Medulla oblongata (tissue), 1 donor: ENCODE data around the gene MACROD2.
"Not testable (repeated sequence)": the region's sequence is repeated elsewhere in the genome, so short reads cannot be mapped to it uniquely, and the experiment has no call there.

Experiments
- DNase-seq: peaks from one replicate; pipeline ENCODE4 v3.0.0-alpha.2; 2015; ENCODE audit errors: extremely low spot score

MACROD2 gene

GRCh38 chr20:14915356-14915755 lies 920.0 kb downstream of the MACROD2 start:
- peak; percentile 20 for DNase-seq

- no peak for DNase-seq
Measured at GRCh38 chr20:14916360-14916920, 921.1 kb downstream of the MACROD2 start.

- no peak for DNase-seq
Measured at GRCh38 chr20:14918281-14918680, 923.0 kb downstream of the MACROD2 start.

- DNase-seq = peak; percentile 8
Measured at GRCh38 chr20:14918976-14919375, 923.7 kb downstream of the MACROD2 start.

- peak; percentile 26 for DNase-seq
Measured at GRCh38 chr20:14919501-14920081, 924.3 kb downstream of the MACROD2 start.

GRCh38 chr20:14921513-14921912 lies 926.2 kb downstream of the MACROD2 start:
- no peak for DNase-seq

- no peak for DNase-seq
Measured at GRCh38 chr20:14922503-14923267, 927.4 kb downstream of the MACROD2 start.

GRCh38 chr20:14924433-14924832 lies 929.1 kb downstream of the MACROD2 start:
- no peak for DNase-seq

- DNase-seq = no peak
Measured at GRCh38 chr20:14925300-14925699, 930.0 kb downstream of the MACROD2 start.

- DNase-seq = not testable (repeated sequence)
Measured at GRCh38 chr20:14926436-14926835, 931.1 kb downstream of the MACROD2 start.

- DNase-seq = no peak
Measured at GRCh38 chr20:14928083-14928482, 932.8 kb downstream of the MACROD2 start.

GRCh38 chr20:14929388-14929787 lies 934.1 kb downstream of the MACROD2 start:
- DNase-seq = no peak

- no peak for DNase-seq
Measured at GRCh38 chr20:14932040-14932439, 936.7 kb downstream of the MACROD2 start.

- no peak for DNase-seq
Measured at GRCh38 chr20:14935285-14935684, 940.0 kb downstream of the MACROD2 start.

- no peak for DNase-seq
Measured at GRCh38 chr20:14937021-14937420, 941.7 kb downstream of the MACROD2 start.

- no peak for DNase-seq
Measured at GRCh38 chr20:14937846-14938245, 942.5 kb downstream of the MACROD2 start.

GRCh38 chr20:14947536-14947935 lies 952.2 kb downstream of the MACROD2 start:
- DNase-seq = no peak

GRCh38 chr20:14947946-14948345 lies 952.6 kb downstream of the MACROD2 start:
- DNase-seq = no peak

GRCh38 chr20:14948416-14948815 lies 953.1 kb downstream of the MACROD2 start:
- DNase-seq = peak; percentile 54

GRCh38 chr20:14950633-14951032 lies 955.3 kb downstream of the MACROD2 start:
- no peak for DNase-seq

- no peak for DNase-seq
Measured at GRCh38 chr20:14951105-14951504, 955.8 kb downstream of the MACROD2 start.

- no peak for DNase-seq
Measured at GRCh38 chr20:14951707-14952418, 956.5 kb downstream of the MACROD2 start.
